Gastrocnemius medialis (tissue), 4 donors: ENCODE results near the gene CLEC14A. TPM values are rescaled to one million over a fixed set of nuclear protein-coding genes. Genes with fewer than 3 reads are reported as not detected.

Experiments used
- ATAC-seq, 2 donors: fragments of 150-250 bp; one replicate each; pipeline ENCODE4 v1.9.1; 2016
- DNase-seq, 2 donors: peaks; one replicate each; pipeline ENCODE4 v3.0.0-alpha.2; 2019
- H3K27ac ChIP-seq, 4 donors: fragments of 200-600 bp; sonication (generic); 1 replicate in 1 of 4; 2 replicates in 3 of 4; pipeline ENCODE4 v1.5.1; 2016 to 2018; ENCODE audit warnings: mild to moderate bottlenecking in 2 of 4, moderate library complexity in 1 of 4
- H3K27me3 ChIP-seq, 3 donors: fragments of 200-600 bp; sonication (generic) in 2 of 3; 1 replicate in 1 of 3; 2 replicates in 2 of 3; pipeline versions ENCODE4 v1.5.1 to v1.6.0; 2016 to 2019; ENCODE audit warnings: mild to moderate bottlenecking in 1 of 3, moderate library complexity in 1 of 3
- H3K36me3 ChIP-seq, 2 donors: fragments of 200-600 bp; sonication (generic) in 1 of 2; one replicate each; pipeline ENCODE4 v1.5.1; 2017 to 2018
- H3K4me1 ChIP-seq, 2 donors: fragments of 200-600 bp; sonication (generic) in 1 of 2; one replicate each; pipeline ENCODE4 v1.5.1; 2016 to 2017; ENCODE audit warnings: mild to moderate bottlenecking in 2 of 2
- H3K4me3 ChIP-seq, 4 donors: fragments of 200-600 bp; sonication (generic) in 3 of 4; 1 replicate in 1 of 4; 2 replicates in 3 of 4; pipeline ENCODE4 v1.5.1; 2016 to 2019; ENCODE audit warnings: mild to moderate bottlenecking in 2 of 4
- H3K9me3 ChIP-seq, 3 donors: fragments of 200-600 bp; sonication (generic) in 2 of 3; 1 replicate in 1 of 3; 2 replicates in 2 of 3; pipeline ENCODE4 v1.5.1; 2016 to 2019
- POLR2A ChIP-seq, 2 donors: fragments of 450-650 bp; IDR thresholded peaks; one replicate each; pipeline ENCODE4 v1.6.1; 2017; ENCODE audit warnings: antibody characterized with exemption in 2 of 2, mild to moderate bottlenecking in 2 of 2, moderate library complexity in 2 of 2
- in situ Hi-C, 4 donors: fragments of 200-750 bp; cut with MboI; loops; one replicate each; pipeline versions ENCODE4 v1.15.0 to v1.8.0; 2017; ENCODE audit warnings: low sequenced_read_pairs in 4 of 4
- intact Hi-C: fragments of 100-400 bp; cut with DNase I; formaldehyde crosslinking; loops from one replicate; pipeline ENCODE4 v1.15.1; 2023; ENCODE audit warnings: low total_unique reads
- total RNA-seq, 4 donors: library from RNA; depleted of rRNA; stranded (reverse); fragments of >200 nt; gene quantifications; one replicate each; pipeline versions ENCODE4 v1.1.0 to v1.2.3, GENCODE V29; 2016
- TF ChIP-seq, protein P1 (sequence below), 5 experiments: fragments of 450-650 bp in 3 of 5; fragments of 200-600 bp in 2 of 5; sonication (generic) in 2 of 5; IDR thresholded peaks in 4 of 5; conservative IDR thresholded peaks in 1 of 5; 1 replicate in 4 of 5; 2 replicates in 1 of 5; pipeline ENCODE4 v1.5.1; 2016 to 2019; ENCODE audit warnings: antibody characterized with exemption in 5 of 5, mild to moderate bottlenecking in 3 of 5, moderate library complexity in 3 of 5

The CLEC14A gene
- total RNA-seq, 4 donors from 2014 or later: 21.2 to 68.6 (median 29.1) TPM

DNA sequence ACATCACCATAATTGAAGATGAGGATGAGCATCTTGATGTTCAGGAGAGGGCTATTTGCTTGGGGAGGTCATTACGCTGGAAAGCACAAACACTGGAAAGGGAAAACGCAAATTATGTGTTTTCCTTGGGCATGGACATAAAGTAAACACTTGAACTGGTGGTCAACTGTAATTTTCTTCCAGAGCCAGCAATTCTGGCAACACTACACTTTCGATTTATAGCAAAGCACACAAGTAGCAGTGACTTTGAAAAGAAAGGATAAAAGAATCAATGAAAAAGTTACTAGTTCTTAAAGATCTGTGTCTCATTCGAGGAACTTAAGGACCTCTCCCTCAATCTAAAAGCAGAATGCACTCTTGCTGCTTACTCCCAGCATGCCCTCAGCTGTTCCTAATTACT is 2.2 kb downstream of the CLEC14A start:
- Histone ChIP-seq H3K4me3 (peak overlapping the region; percentile 57 to 62 (median 59)), H3K9me3 (no peaks in the 10 kb centered on the region), H3K4me1 (peaks cover 0 to 5% of the 10 kb centered on the region in 2 donors), H3K36me3 (no peaks in the 10 kb centered on the region), H3K27ac (peak overlapping the region; percentile 75 to 83 (median 81)), H3K27me3 (peaks cover 0 to 9% (median 0%) of the 10 kb centered on the region in 3 donors)
- ATAC-seq: no peak
- no peak for DNase-seq
- no peak for TF ChIP-seq POLR2A (IDR thresholded peaks at IDR 0.05)
- TF ChIP-seq, protein P1, sequence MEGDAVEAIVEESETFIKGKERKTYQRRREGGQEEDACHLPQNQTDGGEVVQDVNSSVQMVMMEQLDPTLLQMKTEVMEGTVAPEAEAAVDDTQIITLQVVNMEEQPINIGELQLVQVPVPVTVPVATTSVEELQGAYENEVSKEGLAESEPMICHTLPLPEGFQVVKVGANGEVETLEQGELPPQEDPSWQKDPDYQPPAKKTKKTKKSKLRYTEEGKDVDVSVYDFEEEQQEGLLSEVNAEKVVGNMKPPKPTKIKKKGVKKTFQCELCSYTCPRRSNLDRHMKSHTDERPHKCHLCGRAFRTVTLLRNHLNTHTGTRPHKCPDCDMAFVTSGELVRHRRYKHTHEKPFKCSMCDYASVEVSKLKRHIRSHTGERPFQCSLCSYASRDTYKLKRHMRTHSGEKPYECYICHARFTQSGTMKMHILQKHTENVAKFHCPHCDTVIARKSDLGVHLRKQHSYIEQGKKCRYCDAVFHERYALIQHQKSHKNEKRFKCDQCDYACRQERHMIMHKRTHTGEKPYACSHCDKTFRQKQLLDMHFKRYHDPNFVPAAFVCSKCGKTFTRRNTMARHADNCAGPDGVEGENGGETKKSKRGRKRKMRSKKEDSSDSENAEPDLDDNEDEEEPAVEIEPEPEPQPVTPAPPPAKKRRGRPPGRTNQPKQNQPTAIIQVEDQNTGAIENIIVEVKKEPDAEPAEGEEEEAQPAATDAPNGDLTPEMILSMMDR (IDR thresholded peaks at IDR 0.05 in 4 of 5, conservative IDR thresholded peaks at IDR 0.05 in 1 of 5): no peak
- in situ Hi-C loops (no loop called here), intact Hi-C loops (no loop called here)

DNA sequence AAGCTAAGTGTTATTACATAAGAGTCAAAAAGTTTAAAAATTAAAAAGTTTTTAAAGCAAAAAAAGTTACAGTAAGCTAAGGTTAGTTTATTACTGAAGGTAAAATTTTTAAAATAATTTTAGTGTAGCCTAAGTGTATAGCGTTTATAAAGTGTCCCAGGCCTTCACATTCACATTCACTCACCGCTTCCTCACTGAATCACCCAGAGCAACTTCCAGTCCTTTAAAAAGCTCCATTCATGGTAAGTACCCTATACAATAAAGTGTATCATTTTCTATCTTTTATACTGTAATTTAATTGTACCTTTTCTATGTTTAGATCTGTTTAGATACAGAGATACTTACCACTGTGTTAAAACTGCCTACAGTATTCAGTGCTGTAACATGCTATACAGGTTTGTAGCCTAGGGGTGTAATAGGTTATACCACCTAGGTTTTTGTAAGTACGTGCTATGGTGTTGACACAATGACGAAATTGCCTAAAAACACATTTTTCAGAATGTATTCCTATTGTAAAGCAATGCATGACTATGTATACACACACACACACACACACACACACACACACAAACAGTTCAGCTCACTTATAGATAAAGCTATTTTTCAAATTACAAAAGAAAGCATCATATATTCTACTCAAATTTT is 3.7 kb downstream of the CLEC14A start:
- H3K9me3 ChIP-seq: no peaks in the 10 kb centered on the region
- peak overlapping the region; percentile 75 to 83 (median 81) for H3K27ac ChIP-seq
- in situ Hi-C loops: no loop called here
- no peak for DNase-seq
- H3K27me3 ChIP-seq: peaks cover 0 to 9% (median 0%) of the 10 kb centered on the region in 3 donors
- no peak for TF ChIP-seq POLR2A (IDR thresholded peaks at IDR 0.05)
- TF ChIP-seq, protein P1 (IDR thresholded peaks at IDR 0.05 in 4 of 5, conservative IDR thresholded peaks at IDR 0.05 in 1 of 5): no peak
- H3K4me1 ChIP-seq: no peaks in the 10 kb centered on the region
- intact Hi-C loops: no loop called here
- ATAC-seq: no peak
- H3K4me3 ChIP-seq: peak overlapping the region; percentile 57 to 62 (median 59)
- H3K36me3 ChIP-seq: no peaks in the 10 kb centered on the region

DNA sequence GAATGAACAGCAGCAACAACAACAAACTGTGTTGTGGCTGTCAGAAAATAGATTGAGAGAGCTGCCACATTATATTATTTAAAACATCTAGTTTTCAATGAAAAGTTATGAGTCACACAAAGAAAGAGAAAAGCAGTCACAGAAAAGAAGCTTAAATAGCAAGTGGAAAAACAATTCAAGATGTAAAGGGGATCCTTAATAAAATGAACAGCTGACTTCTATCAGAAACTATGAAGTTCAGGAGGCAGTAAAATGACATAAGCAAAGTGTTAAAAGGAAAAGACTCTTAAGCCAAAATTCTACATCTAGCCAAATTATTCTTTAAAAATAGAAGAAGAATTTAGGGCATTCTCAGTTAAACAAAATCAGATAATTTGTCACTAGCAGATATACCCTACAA is 5.6 kb downstream of the CLEC14A start:
- TF ChIP-seq POLR2A (IDR thresholded peaks at IDR 0.05): no peak
- H3K4me3 ChIP-seq: peak overlapping the region; percentile 1 to 60 (median 20)
- H3K27ac ChIP-seq: peak overlapping the region; percentile 75 to 83 (median 81)
- no peak for ATAC-seq
- peaks cover 0 to 2% (median 0%) of the 10 kb centered on the region in 3 donors for H3K27me3 ChIP-seq
- no peaks in the 10 kb centered on the region for H3K36me3 ChIP-seq
- no peaks in the 10 kb centered on the region for H3K4me1 ChIP-seq
- in situ Hi-C loops: no loop called here
- DNase-seq: no peak
- intact Hi-C loops: no loop called here
- H3K9me3 ChIP-seq: no peaks in the 10 kb centered on the region

DNA sequence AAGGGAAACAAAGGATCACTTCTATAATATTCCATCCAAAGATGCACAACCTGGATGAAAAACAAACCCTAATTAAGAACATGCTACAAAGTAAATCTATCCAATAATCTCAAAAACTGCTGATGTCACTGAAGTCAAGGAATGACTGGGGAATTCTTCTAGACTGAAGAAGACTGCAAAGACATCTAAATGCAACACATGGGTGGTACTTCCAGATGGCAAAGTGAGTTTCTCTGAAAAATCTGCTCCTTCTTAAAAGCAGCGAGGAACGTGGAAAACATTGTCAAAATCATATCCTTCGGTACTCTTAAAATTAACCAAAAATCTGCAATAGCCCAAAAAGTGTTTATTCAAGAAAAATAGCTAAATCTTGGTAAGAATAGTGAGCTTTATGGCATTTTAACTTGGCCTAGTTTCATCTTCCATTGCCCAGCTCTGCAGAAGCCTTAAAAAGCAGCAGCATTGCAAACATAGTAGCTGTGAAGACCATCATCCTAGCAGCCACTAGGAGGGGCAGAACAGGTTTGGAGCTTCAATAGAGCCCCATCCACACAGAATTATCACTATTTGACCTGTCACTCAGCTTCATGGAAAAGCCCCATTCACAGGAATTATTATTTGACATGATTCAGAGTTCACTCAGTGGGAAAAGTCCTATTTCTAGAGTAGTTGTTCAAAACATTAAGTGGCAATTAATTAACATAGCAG is 7.4 kb downstream of the CLEC14A start:
- Histone ChIP-seq H3K27ac (peak overlapping the region in 2 of 4 donors; percentile 75 to 83), H3K9me3 (no peaks in the 10 kb centered on the region), H3K36me3 (no peaks in the 10 kb centered on the region), H3K27me3 (no peaks in the 10 kb centered on the region), H3K4me3 (peak overlapping the region in 1 of 4 donors; percentile 60), H3K4me1 (no peaks in the 10 kb centered on the region)
- TF ChIP-seq, protein P1 (IDR thresholded peaks at IDR 0.05 in 4 of 5, conservative IDR thresholded peaks at IDR 0.05 in 1 of 5): peak in 1 of 5 experiments; percentile 0
- TF ChIP-seq POLR2A (IDR thresholded peaks at IDR 0.05): no peak
- DNase-seq (no peak), ATAC-seq (no peak)
- intact Hi-C loops: no loop called here
- in situ Hi-C loops: no loop called here

DNA sequence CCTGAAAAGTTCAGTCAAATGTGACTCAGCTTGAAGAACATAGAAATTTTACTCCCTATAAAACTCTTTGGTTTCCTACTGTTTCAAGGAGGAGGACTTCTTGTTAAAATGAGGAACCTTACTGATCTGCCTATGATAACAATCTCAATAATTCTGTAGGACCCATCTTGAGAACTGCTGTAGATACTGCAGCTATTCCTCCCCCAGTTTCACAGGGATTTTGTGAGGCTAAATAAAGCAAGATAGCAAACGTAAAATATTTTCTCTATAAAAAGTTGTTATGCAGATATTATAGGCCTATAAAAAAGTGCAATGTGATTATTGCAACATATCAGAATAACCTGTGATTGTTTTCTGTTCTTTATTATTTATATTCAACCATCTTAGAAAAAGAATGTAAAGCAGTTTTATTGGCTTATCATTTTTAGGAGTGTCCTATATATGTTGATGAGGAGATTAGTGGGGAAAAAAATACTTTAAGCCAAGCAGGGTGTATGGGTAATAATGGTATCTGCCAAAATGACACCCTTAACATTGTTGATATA is 12.1 kb downstream of the CLEC14A start:
- in situ Hi-C loops: no loop called here
- intact Hi-C loops: no loop called here
- no peak for DNase-seq
- Histone ChIP-seq H3K9me3 (no peaks in the 10 kb centered on the region), H3K27me3 (no peaks in the 10 kb centered on the region), H3K36me3 (no peaks in the 10 kb centered on the region), H3K27ac (no peak overlapping the region), H3K4me1 (no peaks in the 10 kb centered on the region), H3K4me3 (no peak overlapping the region)
- no peak for ATAC-seq
- TF ChIP-seq, protein P1 (IDR thresholded peaks at IDR 0.05 in 4 of 5, conservative IDR thresholded peaks at IDR 0.05 in 1 of 5): no peak
- no peak for TF ChIP-seq POLR2A (IDR thresholded peaks at IDR 0.05)
